ENCODE data around the gene IFIH1.

Gene IFIH1

DNA sequence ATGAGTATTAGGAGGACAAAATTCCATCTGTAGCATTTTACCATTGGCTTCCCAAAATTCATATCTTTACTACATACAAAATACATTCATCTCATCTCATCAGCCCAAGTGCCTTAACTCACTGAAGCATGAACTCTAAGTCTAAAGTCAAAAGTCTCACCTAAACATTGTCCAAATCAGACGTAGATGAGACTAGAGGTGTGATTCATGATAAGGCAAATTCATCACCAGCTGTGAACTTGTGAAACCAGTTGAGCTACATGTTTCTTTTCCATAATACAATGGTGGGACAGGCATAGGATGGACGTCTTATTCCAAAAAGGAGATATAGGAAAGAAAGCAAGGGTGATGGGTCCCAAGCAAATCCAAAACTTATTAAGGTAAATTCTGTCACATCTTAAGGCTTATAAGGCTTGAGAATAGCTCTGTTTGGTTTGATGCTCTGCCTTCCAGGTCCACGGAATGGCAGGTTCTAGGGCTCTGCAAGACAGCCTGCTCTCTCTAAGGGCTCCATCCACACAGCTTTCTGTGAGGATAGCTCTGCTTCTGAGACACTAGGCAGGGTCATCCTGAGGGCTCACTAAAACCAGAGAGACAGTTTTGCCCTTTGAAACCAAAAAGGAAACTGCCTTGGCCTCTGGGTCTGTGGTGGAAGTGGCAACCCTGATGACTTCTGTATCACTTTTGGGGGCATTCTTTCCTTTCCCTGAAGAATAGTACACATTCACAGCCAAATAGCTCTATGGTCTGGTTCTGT lies 9.6 kb downstream of the IFIH1 start:
- no peak for DNase-seq (ENCODE audit: low spot score)

DNA sequence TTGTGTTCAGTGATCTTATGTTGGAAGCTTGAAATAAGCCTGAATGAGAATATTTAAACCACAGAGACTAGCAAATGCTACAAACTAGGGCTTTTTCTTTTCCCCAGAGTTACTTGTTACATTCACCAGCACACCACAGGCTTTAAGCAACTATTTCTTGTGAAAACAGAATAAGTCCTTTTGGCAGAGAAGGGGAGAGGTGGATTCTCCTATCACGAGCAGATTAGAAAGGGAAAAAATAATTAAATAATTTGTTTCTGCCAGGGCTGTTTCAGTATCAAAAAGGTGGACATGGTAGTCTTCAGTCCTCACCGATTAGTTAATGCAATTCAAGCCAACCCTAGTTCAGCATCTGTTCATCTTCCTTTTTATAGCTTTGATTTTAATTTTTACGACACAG lies 12.6 kb downstream of the IFIH1 start:
- DNase-seq (ENCODE audit: low spot score), result no peak

DNA sequence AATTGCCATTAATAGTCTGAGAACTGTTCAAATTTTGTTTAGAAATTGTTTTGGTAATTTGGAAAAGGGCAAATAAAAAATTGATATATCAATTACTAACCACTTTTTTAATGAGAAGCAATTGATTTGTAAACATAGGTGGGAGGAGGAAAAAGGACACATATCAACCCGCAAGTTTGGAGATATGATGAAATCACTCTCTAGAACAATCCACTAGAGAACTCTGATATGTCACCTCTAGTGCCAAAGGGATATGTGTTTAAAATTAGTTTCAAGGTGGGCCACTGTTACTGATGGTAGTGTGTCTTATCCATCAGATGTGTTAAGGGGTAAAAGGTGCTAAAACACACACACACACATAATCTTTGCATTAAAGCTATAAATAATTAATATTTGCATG lies 16.6 kb downstream of the IFIH1 start:
- DNase-seq (ENCODE audit: low spot score), result no peak

DNA sequence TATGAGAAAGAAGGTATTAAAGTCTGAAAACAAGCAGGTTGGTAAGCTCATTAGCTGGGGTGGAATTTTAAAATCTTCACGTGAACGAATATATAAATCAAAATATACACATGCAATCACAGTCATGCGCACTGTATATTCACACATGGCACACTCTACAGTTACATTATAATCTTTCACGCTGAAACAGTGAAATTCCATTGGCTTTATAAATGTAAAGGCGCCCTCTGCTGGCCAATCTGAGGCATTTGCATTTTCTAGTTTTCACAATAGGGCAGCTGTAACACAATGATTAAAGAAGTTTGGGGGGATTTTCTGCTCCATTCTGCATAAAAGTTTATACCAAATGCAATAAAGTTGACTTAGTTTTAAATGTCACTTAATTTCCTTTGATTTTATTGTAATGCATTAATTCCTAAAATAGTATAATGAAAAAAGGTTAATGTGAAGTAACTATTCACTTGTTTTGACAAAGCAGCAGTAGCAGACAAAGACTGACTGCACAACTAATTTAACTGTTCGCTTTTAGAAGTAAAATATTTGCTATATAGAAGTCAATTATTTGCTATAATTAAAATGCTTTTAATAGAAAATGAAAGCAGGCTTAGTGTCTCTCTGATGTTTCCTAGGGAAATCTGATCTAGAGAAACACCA lies 17.2 kb downstream of the IFIH1 start:
- peak; percentile 64 for DNase-seq (ENCODE audit: low spot score)

DNA sequence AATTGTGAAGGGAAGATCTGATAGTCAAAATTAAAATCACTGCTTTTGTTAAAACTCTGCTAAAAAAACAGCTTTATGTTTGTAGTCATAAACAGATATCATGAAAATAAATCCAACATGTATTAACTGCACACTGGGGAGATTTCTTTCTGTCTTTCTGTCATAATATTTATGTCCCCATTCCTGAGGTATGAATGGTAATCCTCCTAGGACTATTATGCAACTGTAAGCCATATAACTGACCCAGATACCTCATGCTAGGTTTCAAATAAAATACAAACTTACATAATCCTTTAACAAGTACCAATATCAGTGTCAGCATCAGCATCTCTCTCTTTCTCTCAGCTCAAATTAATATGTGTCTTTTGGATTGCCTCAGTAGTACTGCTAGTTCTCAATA lies 18.2 kb downstream of the IFIH1 start:
- DNase-seq (ENCODE audit: low spot score), result no peak

DNA sequence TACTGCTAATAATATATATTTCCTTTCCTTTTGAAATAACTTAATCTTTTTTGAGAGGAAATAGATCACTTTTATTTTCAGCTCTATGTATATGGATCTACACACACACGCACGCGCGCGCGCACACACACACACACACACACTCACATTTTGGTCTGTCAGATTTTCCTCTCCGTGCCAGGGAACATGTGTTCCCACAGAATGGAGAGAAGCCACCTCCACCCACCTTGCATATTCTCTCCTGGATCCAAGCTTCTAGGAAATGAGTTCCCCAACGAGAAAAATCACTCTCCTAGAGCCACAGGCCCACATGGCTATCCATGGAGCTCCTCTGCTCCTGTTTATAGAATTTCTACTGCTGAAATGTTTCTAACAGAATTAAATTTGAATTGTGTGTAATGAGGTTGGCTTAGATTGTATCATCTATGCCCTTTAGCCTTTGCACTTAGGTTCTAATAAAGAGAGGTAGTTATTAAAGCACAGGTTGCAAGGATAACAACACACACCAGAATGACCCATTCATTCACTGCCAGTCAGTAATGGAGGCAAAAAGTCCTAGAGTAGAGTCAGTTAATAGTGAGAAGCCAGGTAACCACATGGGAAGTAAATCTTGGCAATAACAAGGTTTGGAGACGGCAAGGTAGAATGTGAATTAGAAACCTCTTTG lies 19.7 kb downstream of the IFIH1 start:
- DNase-seq (ENCODE audit: low spot score), result no peak

DNA sequence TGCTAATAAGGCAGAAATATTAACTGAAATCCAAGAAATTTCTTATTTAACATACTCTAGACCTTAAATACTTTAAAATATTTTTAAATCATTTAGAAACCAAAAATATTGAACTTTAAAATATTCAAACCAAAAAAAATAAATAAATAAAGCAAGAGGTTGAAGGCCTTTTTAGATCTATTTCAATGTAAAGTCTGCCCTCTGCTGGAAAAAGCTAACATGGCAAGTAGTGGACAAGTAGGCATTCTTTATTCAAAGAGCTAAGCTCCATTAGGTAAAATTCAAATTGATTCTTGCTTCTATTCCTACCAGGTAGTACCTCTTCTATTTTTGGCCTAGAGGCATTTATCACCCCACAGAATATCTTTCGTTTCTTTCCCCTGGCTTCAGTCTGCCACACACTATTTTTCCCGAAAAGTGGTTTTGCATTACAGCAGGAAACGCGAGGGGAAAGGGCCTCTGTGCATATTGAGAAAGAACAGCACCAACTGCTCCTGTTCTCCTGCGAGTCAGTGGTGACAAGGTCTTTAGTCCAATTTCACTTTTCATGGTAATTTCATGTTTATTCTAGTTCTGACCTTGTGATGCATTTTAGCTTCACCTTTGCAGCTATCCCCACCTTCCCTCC lies 20.4 kb downstream of the IFIH1 start:
- peak; percentile 78 for DNase-seq (ENCODE audit: low spot score)

DNA sequence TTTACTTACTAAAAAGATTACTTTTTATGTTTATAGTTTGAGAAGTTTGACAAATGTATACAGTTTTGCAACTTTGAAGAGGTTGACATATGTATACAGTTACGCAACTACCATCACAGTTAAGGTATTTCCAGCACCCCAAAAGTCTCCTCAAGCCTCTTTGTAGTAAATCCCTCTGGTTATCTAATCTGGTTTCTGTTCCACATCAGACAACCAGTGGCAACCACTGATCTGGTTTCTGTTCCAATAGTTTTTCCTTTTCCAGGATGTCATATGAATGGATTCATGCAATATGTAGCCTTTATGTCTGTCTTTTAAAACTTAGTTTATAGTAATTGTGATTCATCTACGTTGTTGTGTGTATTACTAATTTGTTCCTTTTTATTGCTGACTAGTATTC lies 23.5 kb downstream of the IFIH1 start:
- DNase-seq (ENCODE audit: low spot score), result no peak

DNA sequence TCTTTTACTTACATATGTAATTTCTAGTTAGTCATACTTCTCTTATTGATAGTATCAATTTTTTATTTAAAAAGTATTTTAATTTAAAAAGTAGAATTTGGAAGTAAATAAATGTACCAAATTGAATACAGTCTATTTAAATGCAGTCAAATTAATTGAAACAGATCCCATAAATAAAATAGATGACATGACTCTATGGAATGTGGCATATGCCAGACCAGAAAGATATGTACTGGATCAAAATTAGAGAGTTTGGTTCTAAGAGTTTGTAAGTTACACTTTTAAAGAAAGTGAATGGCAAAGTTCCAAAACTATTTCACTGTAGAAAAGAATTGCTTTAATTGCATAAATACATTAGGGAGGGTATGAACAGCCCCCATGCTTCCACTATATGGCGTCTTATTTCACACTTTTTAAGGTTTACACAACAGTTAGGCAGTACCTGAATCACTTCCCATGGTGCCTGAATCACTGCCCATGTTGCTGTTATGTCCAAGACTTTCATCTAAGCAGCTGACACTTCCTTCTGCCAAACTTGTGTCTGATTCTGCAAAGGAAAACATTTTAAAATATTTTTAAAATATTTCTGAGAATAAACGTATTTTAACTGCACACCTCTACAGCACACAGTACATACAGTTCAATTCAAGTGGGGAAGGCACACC lies 25.2 kb downstream of the IFIH1 start:
- no peak for DNase-seq (ENCODE audit: low spot score)

DNA sequence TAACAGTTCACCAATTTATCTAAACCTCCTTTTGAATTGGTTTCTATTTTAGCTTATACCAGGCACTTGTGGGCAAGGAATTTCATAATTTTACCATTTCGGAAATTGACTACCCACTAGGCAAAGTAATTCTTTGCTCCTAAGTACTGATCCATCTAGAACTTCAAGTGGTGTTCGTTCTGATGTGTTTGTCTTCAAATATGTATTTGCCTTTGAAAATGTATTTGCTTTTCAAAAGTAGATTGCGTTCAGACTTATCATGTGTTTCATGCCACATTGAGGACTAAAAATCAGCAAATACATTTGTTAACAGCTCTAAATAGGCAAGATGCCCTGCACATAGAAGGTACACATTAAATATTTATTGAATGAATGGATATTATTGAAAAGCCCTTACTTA lies 26.7 kb downstream of the IFIH1 start:
- DNase-seq (ENCODE audit: low spot score), result no peak

DNA sequence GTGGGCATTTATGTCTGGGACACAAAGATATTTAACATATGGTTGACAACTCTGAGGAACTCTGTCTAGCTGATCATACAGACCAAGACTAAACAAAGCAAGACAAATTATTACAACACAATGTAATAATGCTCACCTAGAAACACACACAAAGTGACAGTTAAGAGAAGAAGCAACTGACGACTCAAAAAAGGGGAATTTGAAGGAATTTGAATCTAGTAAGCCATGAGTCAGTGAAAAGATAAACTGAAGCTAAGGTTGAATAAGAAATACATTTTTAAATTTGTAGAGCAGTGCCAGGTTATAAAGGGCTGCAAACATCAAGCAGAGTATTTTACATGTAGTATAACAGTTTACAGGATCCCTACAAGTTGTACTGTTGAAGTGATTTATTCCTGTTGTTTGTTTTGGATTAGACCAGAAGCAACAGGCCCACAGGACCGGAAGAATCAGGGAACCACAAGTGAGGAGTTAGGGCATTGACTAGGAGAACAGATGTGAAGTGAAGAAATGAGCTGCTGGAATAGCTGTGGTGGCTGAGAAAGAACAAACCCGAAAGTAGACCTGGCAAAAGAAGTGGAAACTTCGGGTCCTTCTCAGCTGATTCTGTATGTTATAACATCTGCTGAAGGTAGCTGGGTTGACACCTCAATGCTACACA lies 35.6 kb downstream of the IFIH1 start:
- DNase-seq (ENCODE audit: low spot score), result no peak

DNA sequence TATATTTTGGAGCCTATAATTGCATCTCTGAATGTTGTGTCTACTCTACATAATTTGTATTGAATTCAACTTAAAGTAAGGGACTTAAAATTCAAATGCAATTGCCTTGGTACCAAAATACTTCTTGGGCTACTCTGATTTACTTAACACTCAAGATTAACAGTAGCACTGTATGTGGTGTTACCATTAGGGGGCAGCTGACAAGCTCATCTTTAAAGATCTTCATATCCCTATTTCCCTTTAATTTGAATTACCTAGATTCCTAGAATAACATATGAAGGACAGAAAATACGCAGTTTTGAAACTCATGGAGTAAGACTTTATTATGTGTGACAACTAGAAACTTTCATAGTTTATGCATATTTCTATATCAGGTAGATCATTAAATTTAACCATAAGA lies 37.8 kb downstream of the IFIH1 start:
- DNase-seq (ENCODE audit: low spot score), result no peak

DNA sequence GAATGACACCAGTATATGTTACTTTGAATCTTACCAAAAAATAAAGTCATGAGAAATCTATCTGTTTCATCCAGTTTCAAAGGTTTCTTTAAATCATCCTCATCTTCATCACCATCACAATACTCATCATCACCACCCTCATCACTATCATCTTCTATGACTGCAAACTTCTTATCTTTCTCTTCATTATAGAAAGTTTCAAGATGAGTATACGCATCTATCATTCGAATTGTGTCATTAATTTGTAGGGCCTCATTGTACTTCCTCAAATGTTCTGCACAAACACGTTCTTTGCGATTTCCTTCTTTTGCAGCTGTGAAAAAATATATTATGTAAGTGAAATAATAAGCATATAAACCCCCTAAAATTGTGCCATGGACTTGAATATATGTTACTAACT lies 41.1 kb downstream of the IFIH1 start:
- no peak for DNase-seq (ENCODE audit: low spot score)

DNA sequence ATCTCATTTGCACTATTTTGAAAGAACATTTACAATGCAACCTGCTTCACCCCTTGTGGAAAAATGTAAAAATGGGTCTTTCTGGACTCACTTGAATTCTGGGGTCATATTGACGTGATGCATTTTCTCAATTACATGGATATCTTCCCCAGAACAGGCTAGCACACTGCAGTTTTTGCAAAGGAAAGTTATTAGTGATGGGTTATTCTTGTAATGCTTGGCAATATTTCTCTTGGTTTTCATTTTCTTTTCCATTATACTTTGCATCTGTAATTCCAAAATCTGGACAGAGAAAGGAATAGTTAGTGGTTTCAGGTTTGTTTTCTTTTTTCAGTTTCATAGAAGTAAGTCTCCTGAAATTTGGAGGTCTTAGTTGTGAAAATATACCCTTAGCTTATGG lies 50.5 kb downstream of the IFIH1 start:
- DNase-seq (ENCODE audit: low spot score), result no peak

DNA sequence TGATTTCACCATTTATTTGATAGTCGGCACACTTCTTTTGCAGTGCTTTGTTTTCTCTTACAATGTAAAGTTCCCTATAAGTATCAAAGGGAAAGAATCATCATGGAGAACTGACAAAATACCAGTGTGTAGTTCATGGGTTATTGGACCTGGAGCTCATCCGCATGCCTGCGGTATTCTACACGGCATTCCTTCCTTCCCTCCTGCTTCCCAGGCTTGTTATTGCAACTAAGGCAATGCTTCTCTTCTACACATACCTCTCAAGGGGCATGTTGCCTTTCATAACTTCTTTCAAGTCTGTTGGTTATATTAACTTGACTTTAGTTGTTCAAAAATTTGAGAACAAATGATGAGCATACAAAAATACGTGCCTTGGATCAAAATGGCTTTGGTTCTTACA lies 51.0 kb downstream of the IFIH1 start:
- DNase-seq (ENCODE audit: low spot score), result no peak

DNA sequence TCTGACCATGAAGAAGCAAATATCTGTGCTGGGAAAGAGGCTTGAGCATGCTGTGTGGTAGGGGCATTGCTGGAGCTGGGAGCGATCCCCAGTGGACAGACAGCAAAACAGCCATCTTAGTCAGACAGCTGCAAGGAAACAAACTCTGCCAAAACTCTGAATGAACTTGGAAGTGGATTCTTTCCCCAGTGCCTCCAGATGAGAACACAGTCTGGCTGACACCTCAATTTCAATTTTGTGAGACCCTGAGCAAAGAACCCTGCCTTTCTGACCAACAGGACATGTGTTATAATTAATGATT lies 52.1 kb downstream of the IFIH1 start:
- no peak for DNase-seq (ENCODE audit: low spot score)

DNA sequence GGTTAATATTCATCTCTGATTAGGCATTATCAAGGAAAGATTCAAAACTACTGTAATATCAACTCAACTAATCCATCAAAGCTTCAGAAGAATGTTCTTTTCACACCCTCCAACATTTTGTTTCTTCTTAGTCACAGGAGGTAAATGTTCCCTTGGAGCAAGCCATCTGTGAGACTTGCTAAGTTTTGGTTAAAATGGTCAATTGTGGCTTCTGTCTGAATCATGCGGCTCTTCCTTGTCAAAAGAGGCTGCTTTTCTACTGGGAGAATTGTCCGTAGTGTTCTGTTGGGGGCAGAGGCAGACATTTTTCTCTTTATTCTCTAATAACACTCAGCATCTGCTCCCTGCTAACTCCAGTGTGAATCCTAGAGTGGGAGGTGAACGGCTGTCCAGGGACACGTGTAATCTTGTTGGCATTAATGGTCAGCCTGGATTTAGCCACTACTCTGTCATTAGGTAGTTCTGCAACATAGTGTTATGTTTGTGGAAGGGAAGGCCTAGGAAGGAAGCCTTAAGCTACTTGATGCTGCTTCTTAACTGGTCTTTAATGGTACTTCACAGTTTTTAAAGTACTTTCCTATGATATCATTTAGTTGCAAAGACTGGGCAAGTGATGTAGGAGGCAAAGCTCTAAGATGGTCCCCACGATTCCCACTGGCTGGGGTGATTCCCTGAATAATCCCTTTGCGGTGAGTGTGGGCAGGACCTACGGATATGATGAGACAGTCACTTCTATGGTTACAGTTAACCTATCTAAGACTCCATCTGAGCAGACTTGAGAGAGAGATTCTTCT lies 52.6 kb downstream of the IFIH1 start:
- DNase-seq (ENCODE audit: low spot score), result no peak

DNA sequence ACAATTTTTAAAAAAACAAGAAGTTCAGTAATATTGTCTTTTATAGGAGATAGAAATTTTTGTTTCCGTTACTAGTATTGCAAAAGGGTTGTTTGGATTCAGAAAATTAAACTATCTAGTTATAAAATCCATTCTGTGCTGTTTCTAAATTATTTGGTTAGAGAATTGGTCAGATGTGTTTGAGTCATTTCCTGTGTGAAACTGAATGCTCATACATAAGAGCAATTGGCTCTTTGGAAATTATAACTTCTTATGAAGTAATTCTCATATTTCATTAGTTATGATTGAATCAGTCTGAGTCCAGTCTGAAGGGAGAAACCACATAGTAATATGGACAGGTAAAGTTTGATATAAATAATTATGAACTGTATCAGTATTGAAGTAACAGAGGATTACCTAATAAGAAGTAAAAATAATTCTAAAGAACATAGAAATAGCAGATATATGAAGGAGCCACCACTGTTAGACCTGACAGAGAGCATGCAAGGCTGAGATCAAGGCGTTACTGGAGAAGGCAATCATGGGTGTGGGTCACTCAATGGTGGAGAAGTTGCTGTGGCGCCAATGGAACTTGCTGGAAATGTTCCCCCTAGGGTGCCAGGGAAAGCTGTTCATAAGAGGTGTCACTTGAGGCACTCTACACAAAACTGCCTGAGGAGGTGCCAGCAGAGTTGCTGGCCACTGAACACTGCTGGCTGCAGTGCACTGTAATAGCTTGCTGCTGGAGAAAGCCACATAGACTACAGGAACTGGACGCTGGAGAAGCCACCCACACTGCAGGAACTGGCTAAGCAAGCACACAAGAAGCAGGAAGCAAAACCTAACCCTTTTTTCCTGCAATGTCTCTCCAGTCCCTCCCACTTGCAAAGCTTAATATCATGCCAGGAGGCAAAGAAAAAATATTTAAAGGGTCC lies 57.2 kb downstream of the IFIH1 start:
- DNase-seq (ENCODE audit: low spot score), result no peak

DNA sequence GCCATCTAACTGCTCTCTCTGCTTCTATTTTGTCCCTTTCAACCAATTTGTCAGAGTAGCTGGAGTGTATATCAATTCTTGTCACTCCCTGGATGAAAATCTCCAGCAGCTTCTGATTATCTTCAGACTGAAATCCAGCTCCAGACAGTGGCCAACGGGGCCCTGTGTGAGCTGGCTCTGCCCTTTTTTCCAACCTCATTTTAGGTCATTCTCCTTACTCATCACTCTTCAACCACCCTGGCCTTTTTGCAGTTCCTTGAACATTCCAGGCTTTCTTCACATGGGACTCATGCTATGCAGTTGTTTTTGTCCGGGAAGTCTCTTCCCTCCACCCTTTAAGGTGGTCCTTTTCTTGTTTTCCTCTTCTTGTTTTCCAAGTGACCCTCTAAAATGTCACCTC lies 59.8 kb downstream of the IFIH1 start:
- DNase-seq (ENCODE audit: low spot score), result no peak

DNA sequence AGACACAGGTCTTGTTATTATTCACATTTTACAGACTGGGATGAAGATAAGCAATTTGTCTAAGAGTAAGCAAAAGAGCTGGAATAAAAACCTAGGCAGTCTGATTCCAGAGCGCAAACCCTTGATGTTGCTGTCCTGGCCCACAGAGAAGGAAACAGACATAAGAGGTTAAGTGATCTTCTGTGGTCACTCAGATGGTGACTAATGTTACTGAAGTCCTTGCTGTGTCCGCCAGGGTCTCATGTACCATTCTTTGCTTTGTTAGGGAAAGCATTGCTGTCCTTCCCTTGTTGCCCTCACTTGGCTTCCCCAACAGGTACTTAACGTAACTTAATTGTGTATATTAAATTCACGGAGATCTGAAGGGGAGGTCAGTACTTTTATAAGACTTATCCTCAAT lies 60.3 kb downstream of the IFIH1 start:
- DNase-seq (ENCODE audit: low spot score), result no peak
